IMR-90 (cell line): ENCODE measurements around the gene ST3GAL3. TPM values are rescaled to one million over a fixed set of nuclear protein-coding genes. Genes with fewer than 3 reads are reported as not detected.

Experiments
- ATAC-seq: fragments of 200-7000 bp; cut with Tn5 transposase; 2 replicates; pipeline ENCODE4 v1.9.1; 2020; ENCODE audit warnings: low read depth, mild to moderate bottlenecking, moderate library complexity
- BruUV-seq: library from RNA; stranded (reverse); fragments of 400-500 nt; replicated peaks from 2 replicates; lab custom pipeline; 2021; lab: Mats Ljungman, UMichigan
- CTCF ChIA-PET: fragments of 300-600 bp; formaldehyde crosslinking; extraction: SDS; loops from one replicate; lab custom pipeline; 2021; ENCODE audit warnings: antibody characterized with exemption; lab: Yijun Ruan, JAX
- POLR2A ChIA-PET: fragments of 300-600 bp; sonication (Branson Sonifier 250); formaldehyde crosslinking; loops from one replicate; lab custom pipeline; 2022; ENCODE audit warnings: antibody characterized with exemption; ENCODE audit not compliant: unreplicated experiment; lab: Charles Lee
- DNase-seq: peaks from one replicate; pipeline ENCODE4 v3.0.0; 2013
- H2AFZ ChIP-seq: replicated peaks from 2 replicates; pipeline ENCODE3; 2013; ENCODE audit warnings: low read length, mild to moderate bottlenecking; ENCODE audit not compliant: poor library complexity
- H2AK5ac ChIP-seq: 2 replicates; pipeline ENCODE4 v1.6.1; 2013; ENCODE audit warnings: low read depth, low read length, inconsistent platforms
- H2AK9ac ChIP-seq: replicated peaks from 2 replicates; pipeline ENCODE3; 2013; ENCODE audit warnings: mild to moderate bottlenecking, low read depth, low read length, moderate library complexity; ENCODE audit not compliant: poor library complexity
- H2BK120ac ChIP-seq: 2 replicates; pipeline ENCODE4 v1.6.1; 2013; ENCODE audit warnings: low read depth, low read length, inconsistent platforms
- H2BK15ac ChIP-seq: 3 replicates; pipeline ENCODE4 v1.6.1; 2013; ENCODE audit warnings: low read depth, low read length, inconsistent platforms
- H2BK20ac ChIP-seq: 2 replicates; pipeline ENCODE4 v1.6.1; 2013; ENCODE audit warnings: low read depth, mild to moderate bottlenecking, inconsistent platforms, low read length, moderate library complexity
- H2BK5ac ChIP-seq: 2 replicates; pipeline ENCODE4 v1.6.1; 2013; ENCODE audit warnings: mild to moderate bottlenecking, low read depth, low read length, inconsistent platforms; ENCODE audit not compliant: poor library complexity, severe bottlenecking
- H3K14ac ChIP-seq: replicated peaks from 2 replicates; pipeline ENCODE4 v1.6.1; 2013; ENCODE audit warnings: low read depth, low read length, inconsistent platforms
- H3K18ac ChIP-seq: 2 replicates; pipeline ENCODE4 v1.6.1; 2013; ENCODE audit warnings: low read depth, low read length, control low read depth
- H3K23ac ChIP-seq: 2 replicates; pipeline ENCODE4 v1.6.1; 2013; ENCODE audit warnings: low read depth, low read length, inconsistent platforms
- H3K27ac ChIP-seq: 2 replicates; pipeline ENCODE4 v1.5.1; 2013; ENCODE audit warnings: mild to moderate bottlenecking, control low read depth, low read length; ENCODE audit not compliant: insufficient read depth
- H3K27me3 ChIP-seq: 2 replicates; pipeline ENCODE4 v1.6.1; 2013; ENCODE audit warnings: low read length; ENCODE audit not compliant: control insufficient read depth, insufficient read depth
- H3K36me3 ChIP-seq: 2 replicates; pipeline ENCODE4 v1.6.1; 2013; ENCODE audit warnings: low read length, mixed read lengths; ENCODE audit not compliant: control insufficient read depth, insufficient read depth
- H3K4ac ChIP-seq: 2 replicates; pipeline ENCODE4 v1.6.1; 2013; ENCODE audit warnings: low read depth, low read length, inconsistent platforms
- H3K4me1 ChIP-seq: 2 replicates; pipeline ENCODE4 v1.6.1; 2013; ENCODE audit warnings: low read length, mixed read lengths; ENCODE audit not compliant: control insufficient read depth, insufficient read depth
- H3K4me2 ChIP-seq: 2 replicates; pipeline ENCODE4 v1.6.1; 2013; ENCODE audit warnings: low read depth, mild to moderate bottlenecking, control low read depth, low read length, moderate library complexity
- H3K4me3 ChIP-seq: 2 replicates; pipeline ENCODE4 v1.5.1; 2013; ENCODE audit warnings: low read depth, mild to moderate bottlenecking, control low read depth, low read length, moderate library complexity; ENCODE audit not compliant: insufficient read depth
- H3K56ac ChIP-seq: 2 replicates; pipeline ENCODE4 v1.6.1; 2013; ENCODE audit warnings: low read length, inconsistent platforms; ENCODE audit not compliant: insufficient read depth; ENCODE audit errors: extremely low read depth
- H3K79me1 ChIP-seq, 2 experiments: 2 replicates each; pipeline ENCODE4 v1.6.1; 2013; ENCODE audit warnings: low read length in 2 of 2, inconsistent platforms in 1 of 2, low read depth in 1 of 2
- H3K9ac ChIP-seq: 2 replicates; pipeline ENCODE4 v1.6.1; 2013; ENCODE audit warnings: low read depth, low read length, control low read depth
- H3K9me1 ChIP-seq: 2 replicates; pipeline ENCODE4 v1.6.1; 2013; ENCODE audit warnings: low read length, inconsistent platforms; ENCODE audit not compliant: insufficient read depth
- H3K9me3 ChIP-seq: 2 replicates; pipeline ENCODE4 v1.6.1; 2013; ENCODE audit warnings: low read length; ENCODE audit not compliant: control insufficient read depth, insufficient read depth
- H4K20me1 ChIP-seq: 2 replicates; pipeline ENCODE4 v1.6.1; 2013; ENCODE audit warnings: low read length, inconsistent platforms; ENCODE audit not compliant: insufficient read depth
- H4K5ac ChIP-seq: 2 replicates; pipeline ENCODE4 v1.6.1; 2013; ENCODE audit warnings: mild to moderate bottlenecking, low read depth, low read length, control low read depth
- H4K8ac ChIP-seq, 2 experiments: 2 replicates each; pipeline ENCODE4 v1.6.1; 2013; ENCODE audit warnings: low read depth in 2 of 2, low read length in 2 of 2, control low read depth in 1 of 2, inconsistent platforms in 1 of 2
- H4K91ac ChIP-seq: 2 replicates; pipeline ENCODE4 v1.6.1; 2013; ENCODE audit warnings: low read depth, low read length, inconsistent platforms; ENCODE audit not compliant: insufficient read depth
- BHLHE40 ChIP-seq: fragments of 150-350 bp; IDR thresholded peaks from 2 replicates; pipeline ENCODE4 v1.6.1; 2016; ENCODE audit warnings: mild to moderate bottlenecking, low read depth, low read length
- CEBPB ChIP-seq: IDR thresholded peaks from 2 replicates; pipeline ENCODE4 v1.6.1; 2012; ENCODE audit warnings: low read depth, low read length, improper control_type of control experiment
- CHD1 ChIP-seq: IDR thresholded peaks from 2 replicates; pipeline ENCODE4 v1.6.1; 2012; ENCODE audit warnings: low read depth, low read length, improper control_type of control experiment
- FOS ChIP-seq: fragments of 150-350 bp; IDR thresholded peaks from 2 replicates; pipeline ENCODE4 v1.6.1; 2016; ENCODE audit warnings: low read depth, low read length
- MAZ ChIP-seq: IDR thresholded peaks from 2 replicates; pipeline ENCODE4 v1.6.1; 2012; ENCODE audit warnings: low read depth, mild to moderate bottlenecking, low read length, improper control_type of control experiment, moderate library complexity, borderline replicate concordance
- MXI1 ChIP-seq: IDR thresholded peaks from 2 replicates; pipeline ENCODE4 v1.6.1; 2012; ENCODE audit warnings: low read depth, mild to moderate bottlenecking, low read length, moderate library complexity, borderline replicate concordance
- NFE2L2 ChIP-seq: fragments of 150-350 bp; IDR thresholded peaks from 2 replicates; pipeline ENCODE4 v1.6.1; 2016; ENCODE audit warnings: low read depth, mild to moderate bottlenecking, low read length
- POLR2A ChIP-seq: IDR thresholded peaks from 2 replicates; pipeline ENCODE4 v1.6.1; 2012; ENCODE audit warnings: mild to moderate bottlenecking, low read depth, low read length
- RAD21 ChIP-seq: IDR thresholded peaks from 2 replicates; pipeline ENCODE4 v1.6.1; 2012; ENCODE audit warnings: low read length, improper control_type of control experiment
- RCOR1 ChIP-seq: IDR thresholded peaks from 2 replicates; pipeline ENCODE4 v1.6.1; 2012; ENCODE audit warnings: mild to moderate bottlenecking, low read length, improper control_type of control experiment; ENCODE audit not compliant: insufficient replicate concordance
- SMC3 ChIP-seq: fragments of 150-350 bp; IDR thresholded peaks from 2 replicates; pipeline ENCODE4 v1.6.1; 2016; ENCODE audit warnings: low read depth, mild to moderate bottlenecking, antibody characterized with exemption, low read length, moderate library complexity
- WGBS, 2 experiments: methylation state at CpG; one replicate each; pipeline versions ENCODE4 v1.1.5 to v1.1.7; 2013; ENCODE audit warnings: missing lambda C conversion rate in 2 of 2; ENCODE audit not compliant: insufficient read length in 1 of 2; ENCODE audit errors: extremely low coverage in 2 of 2; 5-methylcytosine and 5-hydroxymethylcytosine counted together
- dilution Hi-C: fragments of 300-500 bp; cut with HindIII; formaldehyde crosslinking; loops from one replicate; pipeline ENCODE4 v1.14.3; 2018; ENCODE audit warnings: low sequenced_read_pairs; ENCODE audit not compliant: unreplicated experiment
- in situ Hi-C: fragments of 300-500 bp; cut with MboI; formaldehyde crosslinking; loops from 3 replicates; pipeline ENCODE4 v1.14.3; 2019; ENCODE audit warnings: low sequenced_read_pairs, inconsistent platforms, mixed read lengths
- intact Hi-C: fragments of 100-400 bp; cut with micrococcal nuclease; formaldehyde crosslinking; loops from 2 replicates; pipeline ENCODE4 v1.10.0; 2022
- polyA plus RNA-seq, 3 experiments: library from polyadenylated mRNA; depleted of rRNA; stranded (reverse); fragments of >200 nt; gene quantifications; 2 replicates each; pipeline ENCODE4 v1.2.3, GENCODE V29; 2012; ENCODE audit warnings: low replicate concordance in 1 of 3
- total RNA-seq: library from RNA; depleted of rRNA; stranded (reverse); fragments of >200 nt; gene quantifications from 2 replicates; pipeline ENCODE4 v1.2.3, GENCODE V29; 2012
- TF ChIP-seq, protein P1 (sequence below): conservative IDR thresholded peaks from 2 replicates; pipeline ENCODE4 v1.5.1; 2012; ENCODE audit warnings: mild to moderate bottlenecking, low read depth, low read length, improper control_type of control experiment
- TF ChIP-seq, protein P2 (sequence below): fragments of 150-350 bp; IDR thresholded peaks from 2 replicates; pipeline ENCODE4 v1.6.1; 2016; ENCODE audit warnings: low read depth, mild to moderate bottlenecking, low read length, moderate library complexity, borderline replicate concordance
- TF ChIP-seq, protein P3 (sequence below): fragments of 150-350 bp; IDR thresholded peaks from 2 replicates; pipeline ENCODE4 v1.6.1; 2017; ENCODE audit warnings: mild to moderate bottlenecking, antibody characterized with exemption, low read length, low read depth

ST3GAL3 gene
- total and polyA plus RNA-seq, 2 of the 4 experiments (the other 2 are of a cell fraction): 12.0 to 14.8 TPM

DNA sequence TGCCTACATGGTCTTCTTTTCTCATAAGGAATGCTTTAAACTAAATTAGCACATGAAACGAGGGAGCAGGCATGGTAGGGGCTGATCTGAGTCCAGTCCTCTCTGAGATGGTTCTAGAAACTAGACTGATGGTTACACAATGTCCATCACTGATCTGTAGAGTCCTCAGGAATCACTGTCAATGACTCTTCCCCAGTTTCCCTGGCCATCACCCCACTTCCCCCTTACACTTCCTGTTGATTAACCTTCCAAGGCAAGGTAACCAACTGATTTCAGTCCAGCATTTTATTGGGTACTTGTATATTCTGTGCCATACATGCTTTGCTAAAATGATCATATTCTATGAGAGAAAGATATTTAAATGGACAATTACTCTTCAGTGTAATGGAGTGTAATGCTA lies 125.7 kb downstream of the ST3GAL3 start:
- WGBS, 2 experiments: no CpG with 5 or more reads among the region's 1 CpG
- Histone ChIP-seq H2BK120ac (no peak overlapping the region), H3K27ac (no peak overlapping the region), H3K18ac (no peak overlapping the region), H4K5ac (no peak overlapping the region), H3K23ac (no peak overlapping the region), H4K20me1 (peaks cover 19% of the 10 kb centered on the region), H3K79me1 (peaks cover 26 to 44% of the 10 kb centered on the region in 2 experiments), H4K91ac (no peak overlapping the region), H2AFZ (no peak overlapping the region), H4K8ac (no peak overlapping the region), H3K14ac (no peak overlapping the region), H3K56ac (no peak overlapping the region), H3K9me1 (peaks cover 28% of the 10 kb centered on the region), H3K4me3 (no peak overlapping the region), H3K27me3 (no peaks in the 10 kb centered on the region), H3K9ac (no peak overlapping the region), H2BK5ac (no peak overlapping the region), H3K9me3 (no peaks in the 10 kb centered on the region), H2AK5ac (no peak overlapping the region), H2AK9ac (no peak overlapping the region), H2BK20ac (no peak overlapping the region), H2BK15ac (no peak overlapping the region), H3K4ac (no peak overlapping the region), H3K4me2 (no peak overlapping the region), H3K36me3 (peaks cover 7% of the 10 kb centered on the region; the same call in 1 of the 2 replicates), H3K4me1 (peaks cover 16% of the 10 kb centered on the region)
- TF ChIP-seq POLR2A: no peak
- TF ChIP-seq BHLHE40: no peak
- TF ChIP-seq FOS: no peak
- TF ChIP-seq MXI1: no peak
- no peak for TF ChIP-seq CHD1
- no peak for TF ChIP-seq NFE2L2
- TF ChIP-seq, protein P1, sequence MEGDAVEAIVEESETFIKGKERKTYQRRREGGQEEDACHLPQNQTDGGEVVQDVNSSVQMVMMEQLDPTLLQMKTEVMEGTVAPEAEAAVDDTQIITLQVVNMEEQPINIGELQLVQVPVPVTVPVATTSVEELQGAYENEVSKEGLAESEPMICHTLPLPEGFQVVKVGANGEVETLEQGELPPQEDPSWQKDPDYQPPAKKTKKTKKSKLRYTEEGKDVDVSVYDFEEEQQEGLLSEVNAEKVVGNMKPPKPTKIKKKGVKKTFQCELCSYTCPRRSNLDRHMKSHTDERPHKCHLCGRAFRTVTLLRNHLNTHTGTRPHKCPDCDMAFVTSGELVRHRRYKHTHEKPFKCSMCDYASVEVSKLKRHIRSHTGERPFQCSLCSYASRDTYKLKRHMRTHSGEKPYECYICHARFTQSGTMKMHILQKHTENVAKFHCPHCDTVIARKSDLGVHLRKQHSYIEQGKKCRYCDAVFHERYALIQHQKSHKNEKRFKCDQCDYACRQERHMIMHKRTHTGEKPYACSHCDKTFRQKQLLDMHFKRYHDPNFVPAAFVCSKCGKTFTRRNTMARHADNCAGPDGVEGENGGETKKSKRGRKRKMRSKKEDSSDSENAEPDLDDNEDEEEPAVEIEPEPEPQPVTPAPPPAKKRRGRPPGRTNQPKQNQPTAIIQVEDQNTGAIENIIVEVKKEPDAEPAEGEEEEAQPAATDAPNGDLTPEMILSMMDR: no peak
- no peak for TF ChIP-seq SMC3
- TF ChIP-seq, protein P2, sequence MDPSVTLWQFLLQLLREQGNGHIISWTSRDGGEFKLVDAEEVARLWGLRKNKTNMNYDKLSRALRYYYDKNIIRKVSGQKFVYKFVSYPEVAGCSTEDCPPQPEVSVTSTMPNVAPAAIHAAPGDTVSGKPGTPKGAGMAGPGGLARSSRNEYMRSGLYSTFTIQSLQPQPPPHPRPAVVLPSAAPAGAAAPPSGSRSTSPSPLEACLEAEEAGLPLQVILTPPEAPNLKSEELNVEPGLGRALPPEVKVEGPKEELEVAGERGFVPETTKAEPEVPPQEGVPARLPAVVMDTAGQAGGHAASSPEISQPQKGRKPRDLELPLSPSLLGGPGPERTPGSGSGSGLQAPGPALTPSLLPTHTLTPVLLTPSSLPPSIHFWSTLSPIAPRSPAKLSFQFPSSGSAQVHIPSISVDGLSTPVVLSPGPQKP: no peak
- no peak for TF ChIP-seq RCOR1
- TF ChIP-seq, protein P3, sequence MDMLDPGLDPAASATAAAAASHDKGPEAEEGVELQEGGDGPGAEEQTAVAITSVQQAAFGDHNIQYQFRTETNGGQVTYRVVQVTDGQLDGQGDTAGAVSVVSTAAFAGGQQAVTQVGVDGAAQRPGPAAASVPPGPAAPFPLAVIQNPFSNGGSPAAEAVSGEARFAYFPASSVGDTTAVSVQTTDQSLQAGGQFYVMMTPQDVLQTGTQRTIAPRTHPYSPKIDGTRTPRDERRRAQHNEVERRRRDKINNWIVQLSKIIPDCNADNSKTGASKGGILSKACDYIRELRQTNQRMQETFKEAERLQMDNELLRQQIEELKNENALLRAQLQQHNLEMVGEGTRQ: no peak
- TF ChIP-seq CEBPB: no peak
- TF ChIP-seq MAZ: no peak
- TF ChIP-seq RAD21: no peak
- DNase-seq (no peak), ATAC-seq (no peak)
- no TSS peak for BruUV-seq
- intact Hi-C loops: no loop called here
- CTCF ChIA-PET: interaction anchor here (0.6 kb wide), 2 partner anchors 9 to 74 kb away, joined by 3 read pairs; no protein-coding TSS in a partner anchor
- POLR2A ChIA-PET: no interaction called here
- dilution Hi-C loops: no loop called here
- in situ Hi-C loops: no loop called here
